Endothelial cell (in vitro differentiated cells): ENCODE measurements around the gene C19orf73. TPM values are rescaled to one million over a fixed set of nuclear protein-coding genes. Genes with fewer than 3 reads are reported as not detected.

ENCODE experiments used
- DNase-seq: peaks from one replicate; pipeline ENCODE4 v3.0.0; 2021; ENCODE audit warnings: low spot score
- H3K27ac Mint-ChIP-seq: one replicate; pipeline ENCODE4 v1.8.0; 2021; ENCODE audit warnings: mixed read lengths, inconsistent platforms; ENCODE audit not compliant: unreplicated experiment
- H3K27me3 Mint-ChIP-seq: one replicate; pipeline ENCODE4 v1.8.0; 2021; ENCODE audit warnings: mild to moderate bottlenecking, moderate library complexity, mixed read lengths, inconsistent platforms; ENCODE audit not compliant: unreplicated experiment
- H3K36me3 Mint-ChIP-seq: one replicate; pipeline ENCODE4 v1.8.0; 2021; ENCODE audit warnings: mild to moderate bottlenecking, low read depth, mixed read lengths, inconsistent platforms; ENCODE audit not compliant: unreplicated experiment
- H3K4me1 Mint-ChIP-seq: one replicate; pipeline ENCODE4 v1.8.0; 2021; ENCODE audit warnings: mild to moderate bottlenecking, mixed read lengths, inconsistent platforms; ENCODE audit not compliant: unreplicated experiment
- H3K4me3 Mint-ChIP-seq: one replicate; pipeline ENCODE4 v1.8.0; 2021; ENCODE audit warnings: mild to moderate bottlenecking, mixed read lengths, inconsistent platforms; ENCODE audit not compliant: unreplicated experiment
- H3K9me3 Mint-ChIP-seq: one replicate; pipeline ENCODE4 v1.8.0; 2021; ENCODE audit warnings: mixed read lengths, inconsistent platforms; ENCODE audit not compliant: unreplicated experiment
- CTCF ChIP-seq: fragments of 200-600 bp; sonication (generic); IDR thresholded peaks from one replicate; pipeline ENCODE4 v1.5.0; 2021; ENCODE audit warnings: antibody characterized with exemption; ENCODE audit not compliant: unreplicated experiment
- total RNA-seq: library from RNA; stranded (reverse); fragmentation: NEBNext Ultra II Directional; extraction: Animal tissue kit (Norgen Biotek cat#: 25700); gene quantifications from one replicate; pipeline ENCODE4 v1.2.1, GENCODE V29; 2021; ENCODE audit not compliant: unreplicated experiment

The C19orf73 gene
- total RNA-seq, 1 donor from 2014 or later: 0.51 TPM

- peaks cover 24% of the 10 kb centered on the region for H3K4me1 Mint-ChIP-seq
These were observed 36.9 kb upstream of the C19orf73 start for GRCh38 chr19:49155820-49156346.

DNA sequence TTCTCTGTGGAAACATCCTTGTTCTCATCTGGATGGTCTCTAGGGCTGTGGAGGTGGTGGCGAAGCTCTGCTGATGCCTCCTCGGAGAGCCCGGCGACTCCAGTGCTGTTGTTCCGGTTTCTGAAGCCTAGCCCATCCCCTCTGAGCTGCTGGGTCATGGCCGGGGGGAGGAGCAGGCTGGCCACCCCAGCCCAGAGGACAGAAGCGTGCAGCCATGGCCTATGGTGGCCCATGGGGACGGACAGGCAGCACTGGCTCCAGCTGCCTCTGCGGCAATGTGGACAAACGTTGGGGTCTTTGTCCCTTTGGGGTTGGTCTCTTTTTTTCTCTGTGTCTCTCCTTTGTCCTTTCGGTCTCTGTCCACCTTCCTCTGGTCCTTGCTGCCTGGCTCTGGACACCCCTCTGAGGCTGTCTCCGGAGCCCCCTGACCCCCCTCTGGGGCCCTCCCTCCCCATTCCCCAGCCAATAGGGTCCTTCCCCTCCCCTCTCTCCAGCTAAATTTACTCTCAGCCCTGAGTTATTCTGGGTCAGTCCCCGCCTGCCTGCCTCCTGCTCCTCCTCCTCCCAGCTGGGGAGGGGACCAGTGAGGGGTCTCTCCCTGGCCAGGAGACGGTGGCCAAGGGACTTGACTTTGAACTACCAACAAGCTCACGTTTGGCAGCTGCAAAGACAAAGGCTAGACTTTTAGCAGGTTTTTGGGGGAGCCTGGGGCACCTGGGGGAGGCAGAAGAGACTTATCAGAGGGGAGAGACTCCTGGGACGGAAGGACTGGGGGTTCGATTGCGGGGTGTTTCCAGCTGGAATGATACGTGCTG, 36.3 kb upstream of the C19orf73 start, which contains the start of gene HRC:
Gene HRC, minus strand, starts transcription at position 392 of the 815 bp plus-strand sequence. Its CDS starts 159 bp downstream, at position 233.
- no peak for TF ChIP-seq CTCF
- H3K4me1 Mint-ChIP-seq: peaks cover 24% of the 10 kb centered on the region
- no peaks in the 10 kb centered on the region for H3K9me3 Mint-ChIP-seq
- no peak within 1 kb of the TSS for H3K27ac Mint-ChIP-seq
- H3K36me3 Mint-ChIP-seq: peaks cover 25% of the 10 kb centered on the region
- H3K4me3 Mint-ChIP-seq: peak within 1 kb of the TSS; percentile 75
- DNase-seq: no peak
- peaks cover 20% of the 10 kb centered on the region for H3K27me3 Mint-ChIP-seq

More at GRCh38 chr19:49155820-49156346, 36.9 kb upstream of the C19orf73 start:
- TF ChIP-seq CTCF: no peak
- no peaks in the 10 kb centered on the region for H3K9me3 Mint-ChIP-seq
- peak overlapping the region; percentile 48 for H3K4me3 Mint-ChIP-seq
- peaks cover 22% of the 10 kb centered on the region for H3K27me3 Mint-ChIP-seq
- no peak for DNase-seq
- H3K27ac Mint-ChIP-seq: no peak overlapping the region
- peaks cover 30% of the 10 kb centered on the region for H3K36me3 Mint-ChIP-seq

DNA sequence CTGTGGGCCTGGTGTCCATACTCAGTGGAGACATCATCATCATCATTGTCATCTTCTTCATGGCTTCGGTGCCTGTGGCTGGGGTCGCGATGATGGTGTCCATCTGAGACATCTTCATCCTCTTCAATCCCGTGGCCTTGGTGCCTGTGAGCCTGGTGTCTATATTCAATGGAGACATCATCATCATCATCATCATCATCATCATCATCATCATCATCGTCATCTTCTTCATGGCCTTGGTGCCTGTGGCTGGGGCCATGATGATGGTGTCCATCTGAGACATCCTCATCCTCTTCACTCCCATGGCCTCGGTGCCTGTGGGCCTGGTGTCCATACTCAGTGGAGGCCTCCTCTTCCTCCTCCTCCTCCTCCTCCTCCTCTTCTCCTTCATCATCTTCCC, 35.3 kb upstream of the C19orf73 start:
- H3K4me1 Mint-ChIP-seq: peaks cover 20% of the 10 kb centered on the region
- H3K9me3 Mint-ChIP-seq: no peaks in the 10 kb centered on the region
- H3K27ac Mint-ChIP-seq: no peak overlapping the region
- H3K4me3 Mint-ChIP-seq: peak overlapping the region; percentile 75
- no peak for DNase-seq
- peaks cover 20% of the 10 kb centered on the region for H3K27me3 Mint-ChIP-seq
- TF ChIP-seq CTCF: no peak
- H3K36me3 Mint-ChIP-seq: peaks cover 20% of the 10 kb centered on the region

- peaks cover 18% of the 10 kb centered on the region for H3K27me3 Mint-ChIP-seq
- H3K4me3 Mint-ChIP-seq: peak overlapping the region; percentile 66
- peaks cover 20% of the 10 kb centered on the region for H3K4me1 Mint-ChIP-seq
- peaks cover 15% of the 10 kb centered on the region for H3K36me3 Mint-ChIP-seq
- no peak for TF ChIP-seq CTCF
- no peaks in the 10 kb centered on the region for H3K9me3 Mint-ChIP-seq
- no peak for DNase-seq
- peak overlapping the region; percentile 58 for H3K27ac Mint-ChIP-seq
These were observed 34.3 kb upstream of the C19orf73 start for GRCh38 chr19:49153167-49153809.
